Thoracic aorta (tissue), 2 donors: Measurements from ENCODE around the gene PCIF1. TPM values are rescaled to one million over a fixed set of nuclear protein-coding genes. Genes with fewer than 3 reads are reported as not detected.
A peak's percentile ranks its signal among the peaks of the same experiment; 100 is the strongest.

Experiments
- ATAC-seq: fragments of 150-250 bp; one replicate; pipeline ENCODE4 v1.8.0; 2017; ENCODE audit warnings: low read depth; ENCODE audit not compliant: insufficient number of reproducible peaks, low FRiP score
- DNase-seq: peaks from one replicate; pipeline ENCODE4 v3.0.0-alpha.2; 2020; ENCODE audit warnings: low spot score
- H3K27ac ChIP-seq, 2 donors: fragments of 200-600 bp; sonication (generic); 1 replicate in 1 of 2; 2 replicates in 1 of 2; pipeline ENCODE4 v1.5.1; 2016; ENCODE audit warnings: mild to moderate bottlenecking in 2 of 2, moderate library complexity in 2 of 2
- H3K27me3 ChIP-seq: fragments of 200-600 bp; sonication (generic); replicated peaks from 2 replicates; pipeline ENCODE4 v1.6.0; 2016; ENCODE audit warnings: mild to moderate bottlenecking; ENCODE audit not compliant: insufficient read depth
- H3K36me3 ChIP-seq: fragments of 200-600 bp; sonication (generic); one replicate; pipeline ENCODE4 v1.5.1; 2016
- H3K4me1 ChIP-seq, 2 donors: fragments of 200-600 bp; sonication (generic); 1 replicate in 1 of 2; 2 replicates in 1 of 2; pipeline versions ENCODE4 v1.5.1 to v1.6.0; 2016; ENCODE audit warnings: low read depth in 2 of 2, mild to moderate bottlenecking in 1 of 2; ENCODE audit not compliant: control insufficient read depth in 1 of 2
- H3K4me3 ChIP-seq: fragments of 200-600 bp; sonication (generic); 2 replicates; pipeline ENCODE4 v1.5.1; 2016; ENCODE audit warnings: mild to moderate bottlenecking
- H3K9me3 ChIP-seq: fragments of 200-600 bp; sonication (generic); 2 replicates; pipeline ENCODE4 v1.5.1; 2016
- total RNA-seq, 2 donors: library from RNA; depleted of rRNA; stranded (reverse); fragments of >200 nt; gene quantifications; one replicate each; pipeline versions ENCODE4 v1.1.0 to v1.2.3, GENCODE V29; 2016
- TF ChIP-seq, protein P1 (sequence below): fragments of 200-600 bp; sonication (generic); IDR thresholded peaks from one replicate; pipeline ENCODE4 v1.5.1; 2019; ENCODE audit warnings: antibody characterized with exemption

The PCIF1 gene
- total RNA-seq, 2 donors from 2014 or later, result 22.6 to 34.7 TPM

DNA sequence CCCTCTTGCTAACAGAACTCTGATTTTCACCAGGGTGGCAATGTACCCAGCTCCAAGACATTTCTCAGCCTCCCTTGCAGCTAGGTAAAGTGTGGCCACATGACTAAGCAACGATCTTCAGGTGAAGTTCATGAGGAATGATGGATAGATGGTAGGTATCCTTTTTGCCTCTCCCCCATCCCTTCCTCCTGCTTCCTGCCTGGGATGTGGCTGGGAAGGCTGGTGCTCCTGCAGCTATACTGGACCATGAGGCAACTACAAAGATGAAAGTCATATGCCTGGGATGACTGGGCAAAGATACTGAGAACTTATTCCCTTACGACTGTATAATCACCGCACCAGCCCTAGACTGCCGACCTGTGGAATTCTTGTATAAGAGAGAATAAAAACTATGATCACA, 24.1 kb downstream of the PCIF1 start:
- H3K4me3 ChIP-seq, result no peak overlapping the region
- H3K27me3 ChIP-seq, result no peaks in the 10 kb centered on the region
- no peak overlapping the region for H3K27ac ChIP-seq
- H3K36me3 ChIP-seq, result peaks cover 62% of the 10 kb centered on the region
- H3K9me3 ChIP-seq, result no peaks in the 10 kb centered on the region
- no peak for DNase-seq
- H3K4me1 ChIP-seq, result no peaks in the 10 kb centered on the region
- ATAC-seq, result no peak
- TF ChIP-seq, protein P1, sequence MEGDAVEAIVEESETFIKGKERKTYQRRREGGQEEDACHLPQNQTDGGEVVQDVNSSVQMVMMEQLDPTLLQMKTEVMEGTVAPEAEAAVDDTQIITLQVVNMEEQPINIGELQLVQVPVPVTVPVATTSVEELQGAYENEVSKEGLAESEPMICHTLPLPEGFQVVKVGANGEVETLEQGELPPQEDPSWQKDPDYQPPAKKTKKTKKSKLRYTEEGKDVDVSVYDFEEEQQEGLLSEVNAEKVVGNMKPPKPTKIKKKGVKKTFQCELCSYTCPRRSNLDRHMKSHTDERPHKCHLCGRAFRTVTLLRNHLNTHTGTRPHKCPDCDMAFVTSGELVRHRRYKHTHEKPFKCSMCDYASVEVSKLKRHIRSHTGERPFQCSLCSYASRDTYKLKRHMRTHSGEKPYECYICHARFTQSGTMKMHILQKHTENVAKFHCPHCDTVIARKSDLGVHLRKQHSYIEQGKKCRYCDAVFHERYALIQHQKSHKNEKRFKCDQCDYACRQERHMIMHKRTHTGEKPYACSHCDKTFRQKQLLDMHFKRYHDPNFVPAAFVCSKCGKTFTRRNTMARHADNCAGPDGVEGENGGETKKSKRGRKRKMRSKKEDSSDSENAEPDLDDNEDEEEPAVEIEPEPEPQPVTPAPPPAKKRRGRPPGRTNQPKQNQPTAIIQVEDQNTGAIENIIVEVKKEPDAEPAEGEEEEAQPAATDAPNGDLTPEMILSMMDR, result no peak

GRCh38 chr20:45959126-45959525, 24.6 kb downstream of the PCIF1 start:
- no peak overlapping the region for H3K27ac ChIP-seq
- ATAC-seq, result no peak
- peaks cover 67% of the 10 kb centered on the region for H3K36me3 ChIP-seq
- TF ChIP-seq, protein P1, result no peak
- H3K27me3 ChIP-seq, result no peaks in the 10 kb centered on the region
- no peaks in the 10 kb centered on the region for H3K9me3 ChIP-seq
- H3K4me3 ChIP-seq, result no peak overlapping the region
- H3K4me1 ChIP-seq, result no peaks in the 10 kb centered on the region
- no peak for DNase-seq

DNA sequence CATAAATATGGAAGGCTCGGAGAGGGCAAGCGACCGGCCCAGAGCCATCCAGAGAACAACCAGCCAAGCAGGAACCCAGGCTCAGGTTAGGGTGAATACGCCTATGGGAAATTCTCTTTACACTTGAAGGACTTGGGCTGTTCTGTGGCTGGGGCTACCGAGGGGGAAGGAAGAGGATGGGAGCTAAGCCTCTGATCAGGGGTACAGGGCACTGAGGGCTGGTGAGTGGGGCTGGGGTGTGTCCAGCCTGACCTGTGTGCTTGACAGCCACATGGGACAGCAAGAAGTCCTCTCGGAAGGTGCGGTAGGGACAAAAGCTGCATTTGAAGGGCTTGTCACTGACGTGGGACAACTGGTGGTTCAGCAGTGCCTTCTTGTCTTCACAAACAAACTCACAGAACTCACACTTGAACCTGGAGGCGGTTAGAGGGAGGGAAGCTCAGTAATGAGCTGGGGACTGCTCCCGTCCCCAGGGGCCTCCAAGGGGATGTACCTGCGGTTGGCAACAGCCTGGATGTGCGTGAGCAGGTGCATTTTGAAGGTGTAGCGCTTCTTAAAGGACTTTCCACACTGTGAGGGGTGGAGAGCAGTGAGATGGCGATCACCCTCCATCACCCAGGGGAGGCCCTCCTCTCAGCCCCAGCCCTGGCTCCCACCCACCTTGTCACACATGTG, 25.6 kb downstream of the PCIF1 start:
- no peaks in the 10 kb centered on the region for H3K27me3 ChIP-seq
- no peaks in the 10 kb centered on the region for H3K9me3 ChIP-seq
- H3K27ac ChIP-seq, result no peak overlapping the region
- no peaks in the 10 kb centered on the region for H3K4me1 ChIP-seq
- peaks cover 75% of the 10 kb centered on the region for H3K36me3 ChIP-seq
- TF ChIP-seq, protein P1, result no peak
- ATAC-seq, result no peak
- H3K4me3 ChIP-seq, result no peak overlapping the region
- no peak for DNase-seq

- Histone ChIP-seq H3K36me3 (peaks cover 92% of the 10 kb centered on the region), H3K4me1 (no peaks in the 10 kb centered on the region), H3K9me3 (no peaks in the 10 kb centered on the region), H3K4me3 (no peak overlapping the region), H3K27ac (no peak overlapping the region), H3K27me3 (no peaks in the 10 kb centered on the region)
- TF ChIP-seq, protein P1, result no peak
- DNase-seq (no peak), ATAC-seq (no peak)
Measured at GRCh38 chr20:45962031-45962755, 27.7 kb downstream of the PCIF1 start.

DNA sequence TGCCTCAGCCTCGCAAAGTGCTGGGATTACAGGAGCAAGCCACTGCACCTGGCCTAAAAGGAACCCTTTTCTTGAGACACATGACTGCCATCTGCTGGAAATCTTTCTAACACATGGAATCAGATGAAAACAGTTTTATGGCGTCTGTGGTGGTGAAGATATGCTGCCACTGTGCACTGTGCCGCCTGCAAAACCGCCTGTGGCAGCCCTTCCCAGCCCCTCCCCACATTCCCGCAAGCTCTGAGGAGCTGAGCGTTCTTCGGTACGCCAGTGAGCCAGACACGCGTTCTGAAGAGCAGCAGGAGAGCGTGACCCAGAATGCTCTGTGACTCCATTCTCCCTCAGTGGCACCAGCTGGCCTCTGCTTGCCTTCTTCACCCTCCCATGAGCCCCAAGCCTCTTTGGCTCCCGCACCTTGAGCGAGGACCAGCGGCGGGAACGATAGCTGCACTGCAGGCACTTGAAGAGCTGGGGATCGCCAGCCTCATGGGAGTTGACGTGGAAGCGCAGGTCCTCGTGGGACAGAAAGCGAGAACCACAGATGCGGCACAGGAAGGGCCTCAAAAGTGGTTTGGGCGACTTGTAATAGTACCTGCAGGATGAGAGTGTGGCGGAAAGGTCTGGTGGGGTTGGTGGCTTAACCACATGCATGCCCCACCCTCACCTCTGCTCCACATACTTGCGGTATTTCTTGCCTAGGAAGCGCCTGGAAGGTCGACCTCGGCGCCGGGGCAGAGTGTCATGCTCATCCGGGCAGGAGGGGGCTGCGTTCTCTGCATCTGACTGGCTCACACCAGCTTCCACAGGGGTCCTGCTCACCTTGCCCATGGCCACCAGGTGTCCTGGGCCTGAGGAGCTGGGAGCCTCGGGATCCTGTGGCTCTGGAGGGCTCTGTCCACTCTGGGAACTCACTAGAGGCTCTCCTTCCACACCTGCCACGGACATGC, 28.8 kb downstream of the PCIF1 start:
- Histone ChIP-seq H3K4me1 (no peaks in the 10 kb centered on the region), H3K27me3 (no peaks in the 10 kb centered on the region), H3K27ac (no peak overlapping the region), H3K9me3 (no peaks in the 10 kb centered on the region), H3K36me3 (peaks cover 92% of the 10 kb centered on the region), H3K4me3 (no peak overlapping the region)
- TF ChIP-seq, protein P1, result peak; percentile 20
- ATAC-seq (no peak), DNase-seq (no peak)
